Measurements from ENCODE around the gene FANCC.

The FANCC gene

GRCh38 chr9:95094002-95094401 is 223.5 kb downstream of the FANCC start:
- Histone ChIP-seq H3K27me3 (ENCODE audit: low read depth, low read length) (no peaks in the 10 kb centered on the region), H3K36me3 (ENCODE audit: control insufficient read depth in 1 of 2, insufficient read depth in 2 of 2, low read length in 2 of 2) (peaks cover 0 to 12% of the 10 kb centered on the region in 2 donors), H3K27ac (ENCODE audit: low read length) (no peak overlapping the region), H3K4me1 (ENCODE audit: control insufficient read depth in 1 of 2, insufficient read depth in 2 of 2, low read length in 2 of 2) (peaks cover 4 to 54% of the 10 kb centered on the region in 2 donors), H3K4me3 (ENCODE audit: low read depth in 1 of 2, low read length in 2 of 2) (no peak overlapping the region), H3K9me3 (ENCODE audit: control insufficient read depth in 1 of 2, low read length in 2 of 2) (no peaks in the 10 kb centered on the region)

GRCh38 chr9:95093586-95093985 is 223.9 kb downstream of the FANCC start:
- H3K27ac ChIP-seq (ENCODE audit: low read length) = no peak overlapping the region
- H3K36me3 ChIP-seq (ENCODE audit: control insufficient read depth in 1 of 2, insufficient read depth in 2 of 2, low read length in 2 of 2) = peaks cover 0 to 12% of the 10 kb centered on the region in 2 donors
- peaks cover 4 to 58% of the 10 kb centered on the region in 2 donors for H3K4me1 ChIP-seq (ENCODE audit: control insufficient read depth in 1 of 2, insufficient read depth in 2 of 2, low read length in 2 of 2)
- no peaks in the 10 kb centered on the region for H3K9me3 ChIP-seq (ENCODE audit: control insufficient read depth in 1 of 2, low read length in 2 of 2)
- no peak overlapping the region for H3K4me3 ChIP-seq (ENCODE audit: low read depth in 1 of 2, low read length in 2 of 2)
- H3K27me3 ChIP-seq (ENCODE audit: low read depth, low read length) = no peaks in the 10 kb centered on the region

GRCh38 chr9:95092262-95093072 is 225.0 kb downstream of the FANCC start:
- H3K27ac ChIP-seq (ENCODE audit: low read length) = peak overlapping the region; percentile 41

GRCh38 chr9:95091601-95092261 is 225.8 kb downstream of the FANCC start:
- H3K9me3 ChIP-seq (ENCODE audit: control insufficient read depth in 1 of 2, low read length in 2 of 2) = no peaks in the 10 kb centered on the region
- no peaks in the 10 kb centered on the region for H3K27me3 ChIP-seq (ENCODE audit: low read depth, low read length)
- peaks cover 4 to 68% of the 10 kb centered on the region in 2 donors for H3K4me1 ChIP-seq (ENCODE audit: control insufficient read depth in 1 of 2, insufficient read depth in 2 of 2, low read length in 2 of 2)
- H3K36me3 ChIP-seq (ENCODE audit: control insufficient read depth in 1 of 2, insufficient read depth in 2 of 2, low read length in 2 of 2) = peaks cover 1 to 7% of the 10 kb centered on the region in 2 donors
- no peak overlapping the region for H3K4me3 ChIP-seq (ENCODE audit: low read depth in 1 of 2, low read length in 2 of 2)
- H3K27ac ChIP-seq (ENCODE audit: low read length) = no peak overlapping the region

More at GRCh38 chr9:95092262-95093072, 225.0 kb downstream of the FANCC start:
- Histone ChIP-seq H3K4me1 (ENCODE audit: control insufficient read depth in 1 of 2, insufficient read depth in 2 of 2, low read length in 2 of 2) (peaks cover 4 to 67% of the 10 kb centered on the region in 2 donors), H3K27me3 (ENCODE audit: low read depth, low read length) (no peaks in the 10 kb centered on the region), H3K9me3 (ENCODE audit: control insufficient read depth in 1 of 2, low read length in 2 of 2) (no peaks in the 10 kb centered on the region), H3K36me3 (ENCODE audit: control insufficient read depth in 1 of 2, insufficient read depth in 2 of 2, low read length in 2 of 2) (peaks cover 0 to 8% of the 10 kb centered on the region in 2 donors), H3K4me3 (ENCODE audit: low read depth in 1 of 2, low read length in 2 of 2) (no peak overlapping the region)

- no peaks in the 10 kb centered on the region for H3K9me3 ChIP-seq (ENCODE audit: control insufficient read depth in 1 of 2, low read length in 2 of 2)
- peaks cover 4 to 14% of the 10 kb centered on the region in 2 donors for H3K36me3 ChIP-seq (ENCODE audit: control insufficient read depth in 1 of 2, insufficient read depth in 2 of 2, low read length in 2 of 2)
- H3K4me1 ChIP-seq (ENCODE audit: control insufficient read depth in 1 of 2, insufficient read depth in 2 of 2, low read length in 2 of 2) = peaks cover 4 to 72% of the 10 kb centered on the region in 2 donors
- no peaks in the 10 kb centered on the region for H3K27me3 ChIP-seq (ENCODE audit: low read depth, low read length)
- H3K27ac ChIP-seq (ENCODE audit: low read length) = peak overlapping the region; percentile 51
- H3K4me3 ChIP-seq (ENCODE audit: low read depth in 1 of 2, low read length in 2 of 2) = no peak overlapping the region
Measured at GRCh38 chr9:95090871-95091577, 226.5 kb downstream of the FANCC start.

GRCh38 chr9:95090023-95090791 is 227.3 kb downstream of the FANCC start:
- H3K4me3 ChIP-seq (ENCODE audit: low read depth in 1 of 2, low read length in 2 of 2) = no peak overlapping the region
- H3K36me3 ChIP-seq (ENCODE audit: control insufficient read depth in 1 of 2, insufficient read depth in 2 of 2, low read length in 2 of 2) = peaks cover 8 to 21% of the 10 kb centered on the region in 2 donors
- no peaks in the 10 kb centered on the region for H3K27me3 ChIP-seq (ENCODE audit: low read depth, low read length)
- H3K9me3 ChIP-seq (ENCODE audit: control insufficient read depth in 1 of 2, low read length in 2 of 2) = no peaks in the 10 kb centered on the region
- peak overlapping the region; percentile 51 for H3K27ac ChIP-seq (ENCODE audit: low read length)
- peaks cover 4 to 71% of the 10 kb centered on the region in 2 donors for H3K4me1 ChIP-seq (ENCODE audit: control insufficient read depth in 1 of 2, insufficient read depth in 2 of 2, low read length in 2 of 2)

GRCh38 chr9:95089257-95090022 is 228.1 kb downstream of the FANCC start:
- Histone ChIP-seq H3K27ac (ENCODE audit: low read length) (peak overlapping the region; percentile 51), H3K9me3 (ENCODE audit: control insufficient read depth in 1 of 2, low read length in 2 of 2) (no peaks in the 10 kb centered on the region), H3K36me3 (ENCODE audit: control insufficient read depth in 1 of 2, insufficient read depth in 2 of 2, low read length in 2 of 2) (peaks cover 12 to 28% of the 10 kb centered on the region in 2 donors), H3K4me1 (ENCODE audit: control insufficient read depth in 1 of 2, insufficient read depth in 2 of 2, low read length in 2 of 2) (peaks cover 4 to 71% of the 10 kb centered on the region in 2 donors), H3K27me3 (ENCODE audit: low read depth, low read length) (no peaks in the 10 kb centered on the region), H3K4me3 (ENCODE audit: low read depth in 1 of 2, low read length in 2 of 2) (no peak overlapping the region)

- no peaks in the 10 kb centered on the region for H3K27me3 ChIP-seq (ENCODE audit: low read depth, low read length)
- H3K27ac ChIP-seq (ENCODE audit: low read length) = peak overlapping the region; percentile 7
- H3K9me3 ChIP-seq (ENCODE audit: control insufficient read depth in 1 of 2, low read length in 2 of 2) = no peaks in the 10 kb centered on the region
- peaks cover 4 to 65% of the 10 kb centered on the region in 2 donors for H3K4me1 ChIP-seq (ENCODE audit: control insufficient read depth in 1 of 2, insufficient read depth in 2 of 2, low read length in 2 of 2)
- H3K36me3 ChIP-seq (ENCODE audit: control insufficient read depth in 1 of 2, insufficient read depth in 2 of 2, low read length in 2 of 2) = peaks cover 19 to 30% of the 10 kb centered on the region in 2 donors
- H3K4me3 ChIP-seq (ENCODE audit: low read depth in 1 of 2, low read length in 2 of 2) = no peak overlapping the region
Measured at GRCh38 chr9:95088421-95089161, 228.9 kb downstream of the FANCC start.

GRCh38 chr9:95087659-95088242 is 229.8 kb downstream of the FANCC start:
- Histone ChIP-seq H3K27me3 (ENCODE audit: low read depth, low read length) (no peaks in the 10 kb centered on the region), H3K4me1 (ENCODE audit: control insufficient read depth in 1 of 2, insufficient read depth in 2 of 2, low read length in 2 of 2) (peaks cover 4 to 63% of the 10 kb centered on the region in 2 donors), H3K9me3 (ENCODE audit: control insufficient read depth in 1 of 2, low read length in 2 of 2) (no peaks in the 10 kb centered on the region), H3K27ac (ENCODE audit: low read length) (no peak overlapping the region), H3K36me3 (ENCODE audit: control insufficient read depth in 1 of 2, insufficient read depth in 2 of 2, low read length in 2 of 2) (peaks cover 24 to 38% of the 10 kb centered on the region in 2 donors), H3K4me3 (ENCODE audit: low read depth in 1 of 2, low read length in 2 of 2) (no peak overlapping the region)
